GM23248 (cell line): ENCODE results near the gene PPP1R37. TPM values are rescaled to one million over a fixed set of nuclear protein-coding genes. Genes with fewer than 3 reads are reported as not detected.

ENCODE experiments used
- DNase-seq: peaks from one replicate; pipeline ENCODE4 v3.0.0-alpha.2; 2015
- H2AFZ ChIP-seq: fragments of 200-600 bp; sonication (generic); 2 replicates; pipeline ENCODE4 v1.6.1; 2016; ENCODE audit warnings: antibody characterized with exemption
- H3F3A ChIP-seq: fragments of 200-600 bp; sonication (generic); 2 replicates; pipeline ENCODE4 v1.6.1; 2016; ENCODE audit warnings: mild to moderate bottlenecking, antibody characterized with exemption, mixed run types; ENCODE audit not compliant: insufficient read depth
- H3K27ac ChIP-seq: fragments of 200-600 bp; sonication (generic); 2 replicates; pipeline ENCODE4 v1.5.1; 2016; ENCODE audit warnings: mild to moderate bottlenecking
- H3K27me3 ChIP-seq: fragments of 200-600 bp; sonication (generic); replicated peaks from 2 replicates; pipeline ENCODE4 v1.6.1; 2016; ENCODE audit warnings: mild to moderate bottlenecking; ENCODE audit not compliant: insufficient read depth
- H3K36me3 ChIP-seq: fragments of 200-600 bp; sonication (generic); 2 replicates; pipeline ENCODE4 v1.6.1; 2016; ENCODE audit warnings: low read depth, mild to moderate bottlenecking
- H3K4me1 ChIP-seq: fragments of 200-600 bp; sonication (generic); 2 replicates; pipeline ENCODE4 v1.6.1; 2016; ENCODE audit warnings: mild to moderate bottlenecking; ENCODE audit not compliant: insufficient read depth
- H3K4me2 ChIP-seq: fragments of 200-600 bp; sonication (generic); one replicate; pipeline ENCODE4 v1.6.1; 2016; ENCODE audit warnings: mild to moderate bottlenecking; ENCODE audit not compliant: unreplicated experiment
- H3K4me3 ChIP-seq: fragments of 200-600 bp; sonication (generic); 2 replicates; pipeline ENCODE4 v1.5.1; 2016; ENCODE audit warnings: mild to moderate bottlenecking
- H3K79me2 ChIP-seq: fragments of 200-600 bp; sonication (generic); 2 replicates; pipeline ENCODE4 v1.6.1; 2016; ENCODE audit warnings: mild to moderate bottlenecking; ENCODE audit not compliant: insufficient read depth
- H3K9ac ChIP-seq: fragments of 200-600 bp; sonication (generic); 2 replicates; pipeline ENCODE4 v1.6.1; 2016; ENCODE audit warnings: mild to moderate bottlenecking
- H3K9me2 ChIP-seq: fragments of 200-600 bp; sonication (generic); 2 replicates; pipeline ENCODE4 v1.6.1; 2016; ENCODE audit warnings: mixed run types, mild to moderate bottlenecking, moderate library complexity; ENCODE audit not compliant: insufficient read depth
- H3K9me3 ChIP-seq: fragments of 200-600 bp; sonication (generic); one replicate; pipeline ENCODE4 v1.6.1; 2017; ENCODE audit warnings: low read depth
- H4K20me1 ChIP-seq: fragments of 200-600 bp; sonication (generic); 2 replicates; pipeline ENCODE4 v1.6.0; 2016; ENCODE audit not compliant: insufficient read depth
- EZH2 ChIP-seq: fragments of 200-600 bp; sonication (generic); IDR thresholded peaks from 2 replicates; pipeline ENCODE4 v1.6.1; 2018; ENCODE audit warnings: antibody characterized with exemption, mild to moderate bottlenecking; ENCODE audit not compliant: insufficient read depth, poor library complexity, severe bottlenecking
- EZH2phosphoT487 ChIP-seq: fragments of 200-600 bp; sonication (generic); IDR thresholded peaks from 2 replicates; pipeline ENCODE4 v1.6.1; 2018; ENCODE audit warnings: antibody characterized with exemption, moderate library complexity, mild to moderate bottlenecking, low read depth; ENCODE audit not compliant: insufficient read depth
- WGBS, 2 experiments: methylation state at CpG; one replicate each; pipeline ENCODE4 v1.1.6; 2015 to 2017; ENCODE audit warnings: low lambda C conversion rate in 2 of 2, low coverage in 1 of 2; ENCODE audit errors: missing lambda C conversion rate in 2 of 2; 5-methylcytosine and 5-hydroxymethylcytosine counted together
- in situ Hi-C: fragments of 300-500 bp; cut with MboI; formaldehyde crosslinking; loops from 2 replicates; pipeline ENCODE4 v1.15.0; 2020
- polyA plus RNA-seq: library from polyadenylated mRNA; unstranded; fragments of >200 nt; fragmentation: Nextera tagmentation; extraction: Ambion mirVana; gene quantifications from 2 replicates; pipeline ENCODE4 v1.2.1, GENCODE V29; 2016
- total RNA-seq: library from RNA; depleted of rRNA; stranded (reverse); fragments of >200 nt; shearing (Covaris generic); gene quantifications from 2 replicates; pipeline ENCODE4 v1.2.3, GENCODE V29; 2014

PPP1R37 gene
- total and polyA plus RNA-seq, 2 experiments from 2014 or later: 1.9 to 43.8 TPM

GRCh38 chr19:45173816-45174215 is 80.8 kb downstream of the PPP1R37 start:
- no peak overlapping the region for H3K4me3 ChIP-seq
- H4K20me1 ChIP-seq: no peaks in the 10 kb centered on the region
- H3K79me2 ChIP-seq: no peaks in the 10 kb centered on the region
- no peaks in the 10 kb centered on the region for H3K36me3 ChIP-seq
- no peaks in the 10 kb centered on the region for H3K9me2 ChIP-seq
- WGBS, 2 experiments: 82 to 88% methylated on average over 12 of the region's 12 CpGs
- DNase-seq: peak; percentile 57
- H3K27ac ChIP-seq: no peak overlapping the region
- H2AFZ ChIP-seq: no peak overlapping the region
- H3K9me3 ChIP-seq: no peaks in the 10 kb centered on the region
- peaks cover 16% of the 10 kb centered on the region; the same call in 1 of the 2 replicates for H3F3A ChIP-seq
- in situ Hi-C loops: no loop called here
- no peak overlapping the region for H3K4me2 ChIP-seq
- H3K4me1 ChIP-seq: 0 out of 2 replicates have a peak, but pooled peaks cover 13% of the 10 kb centered on the region
- no peak for TF ChIP-seq EZH2
- no peak for TF ChIP-seq EZH2phosphoT487
- no peak overlapping the region for H3K9ac ChIP-seq
- H3K27me3 ChIP-seq: no peaks in the 10 kb centered on the region

GRCh38 chr19:45175515-45176345 is 82.8 kb downstream of the PPP1R37 start:
- in situ Hi-C loops: no loop called here
- Histone ChIP-seq H3K27ac (no peak overlapping the region), H3K4me3 (no peak overlapping the region), H3K9me2 (no peaks in the 10 kb centered on the region), H3K4me2 (no peak overlapping the region), H3K27me3 (no peaks in the 10 kb centered on the region), H4K20me1 (no peaks in the 10 kb centered on the region), H3K9ac (no peak overlapping the region), H2AFZ (no peak overlapping the region), H3K79me2 (peaks cover 12% of the 10 kb centered on the region), H3K4me1 (0 out of 2 replicates have a peak, but pooled peaks cover 13% of the 10 kb centered on the region), H3K36me3 (no peaks in the 10 kb centered on the region), H3K9me3 (no peaks in the 10 kb centered on the region), H3F3A (peaks cover 18% of the 10 kb centered on the region; the same call in 1 of the 2 replicates)
- 60% methylated on average over 10 of the region's 10 CpGs for WGBS, 2 experiments
- no peak for TF ChIP-seq EZH2
- no peak for TF ChIP-seq EZH2phosphoT487
- DNase-seq: peak; percentile 71

- Histone ChIP-seq H3K9me2 (no peaks in the 10 kb centered on the region), H3K9me3 (no peaks in the 10 kb centered on the region), H3K4me2 (peak within 1 kb of the TSS; percentile 87), H4K20me1 (no peaks in the 10 kb centered on the region), H3K27me3 (no peaks in the 10 kb centered on the region), H3K36me3 (no peaks in the 10 kb centered on the region), H3K79me2 (peaks cover 28% of the 10 kb centered on the region), H3K4me1 (0 out of 2 replicates have a peak, but pooled peaks cover 13% of the 10 kb centered on the region), H3K27ac (peak within 1 kb of the TSS; percentile 100), H3K9ac (peak within 1 kb of the TSS; percentile 97), H2AFZ (peak within 1 kb of the TSS; percentile 68), H3K4me3 (peak within 1 kb of the TSS; percentile 90), H3F3A (peaks cover 14% of the 10 kb centered on the region; the same call in 1 of the 2 replicates)
- in situ Hi-C loops: no loop called here
- TF ChIP-seq EZH2phosphoT487 (no peak), EZH2 (no peak)
- DNase-seq: peak; percentile 97
- WGBS, 2 experiments: 1 to 2% methylated on average over 36 of the region's 36 CpGs
Measured at GRCh38 chr19:45177817-45178261, 84.9 kb downstream of the PPP1R37 start, which contains the start of gene TRAPPC6A. Gene TRAPPC6A, minus strand, starts transcription at chr19:45178237. Its CDS starts 19 bp downstream, at chr19:45178218.

- Histone ChIP-seq H2AFZ (peak within 1 kb of the TSS; percentile 68), H3K79me2 (peaks cover 28% of the 10 kb centered on the region), H3K27me3 (no peaks in the 10 kb centered on the region), H3K4me2 (peak within 1 kb of the TSS; percentile 87), H4K20me1 (no peaks in the 10 kb centered on the region), H3K4me1 (0 out of 2 replicates have a peak, but pooled peaks cover 13% of the 10 kb centered on the region), H3F3A (peaks cover 14% of the 10 kb centered on the region; the same call in 1 of the 2 replicates), H3K36me3 (no peaks in the 10 kb centered on the region), H3K4me3 (peak within 1 kb of the TSS; percentile 90), H3K9ac (peak within 1 kb of the TSS; percentile 97), H3K9me2 (no peaks in the 10 kb centered on the region), H3K27ac (peak within 1 kb of the TSS; percentile 100), H3K9me3 (no peaks in the 10 kb centered on the region)
- 1% methylated on average over 46 to 50 of the region's 51 CpGs for WGBS, 2 experiments
- in situ Hi-C loops: no loop called here
- no peak for TF ChIP-seq EZH2
- TF ChIP-seq EZH2phosphoT487: no peak
- DNase-seq: peak; percentile 100
Measured at GRCh38 chr19:45178262-45179071, 85.5 kb downstream of the PPP1R37 start, which contains the start of gene BLOC1S3. Gene BLOC1S3, plus strand, starts transcription at chr19:45178784. Its CDS starts 513 bp downstream, at chr19:45179297.
